ENCODE results near the gene GRIP2. TPM values are rescaled to one million over a fixed set of nuclear protein-coding genes. Genes with fewer than 3 reads are reported as not detected.

The GRIP2 gene
- total and polyA plus RNA-seq, 2 of the 4 experiments (the other 2 are of a cell fraction) = 0.05 TPM; not detected in 1

DNA sequence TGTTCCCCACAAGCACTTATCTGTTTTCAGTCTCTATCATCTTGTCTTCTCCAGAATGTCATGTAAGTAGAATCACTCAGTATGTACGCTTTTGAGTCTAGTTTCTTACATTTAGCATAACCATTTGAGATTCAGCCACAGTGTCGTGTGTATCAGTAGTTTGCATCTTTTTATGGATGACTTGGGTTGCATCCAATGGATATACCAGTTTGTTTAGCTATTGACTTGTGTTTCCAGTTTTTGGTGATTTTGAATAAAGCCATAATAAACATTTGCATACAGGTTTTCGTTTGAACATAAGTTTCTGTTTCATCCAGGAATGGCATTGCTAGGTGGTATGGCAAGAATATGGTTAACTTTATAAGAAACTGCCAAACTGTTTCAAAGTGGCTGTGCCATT, 12.1 kb downstream of the GRIP2 start:
- Histone ChIP-seq H3K79me1 (ENCODE audit: low read depth in 1 of 2, low read length in 2 of 2) (no peaks in the 10 kb centered on the region), H2BK15ac (ENCODE audit: low read depth, low read length) (no peak overlapping the region), H3K14ac (replicated peaks; ENCODE audit: low read depth, low read length) (no peak overlapping the region), H3K9me3 (ENCODE audit: control insufficient read depth, insufficient read depth, low read length) (no peaks in the 10 kb centered on the region), H4K5ac (ENCODE audit: low read depth, low read length) (no peak overlapping the region), H2BK120ac (ENCODE audit: low read depth, low read length) (no peak overlapping the region), H3K27me3 (ENCODE audit: control insufficient read depth, insufficient read depth, low read length) (peaks cover 19% of the 10 kb centered on the region), H3K23ac (ENCODE audit: low read depth, low read length) (no peak overlapping the region), H2AFZ (replicated peaks; ENCODE audit: low read length, poor library complexity) (no peak overlapping the region), H4K91ac (ENCODE audit: insufficient read depth, low read depth, low read length) (no peak overlapping the region), H2AK5ac (ENCODE audit: low read depth, low read length) (no peak overlapping the region), H3K4ac (ENCODE audit: low read depth, low read length) (no peak overlapping the region), H3K4me3 (ENCODE audit: insufficient read depth, low read depth, low read length) (no peak overlapping the region), H3K56ac (ENCODE audit: extremely low read depth, insufficient read depth, low read length) (no peak overlapping the region), H4K20me1 (ENCODE audit: insufficient read depth, low read length) (no peaks in the 10 kb centered on the region), H3K18ac (ENCODE audit: low read depth, low read length) (no peak overlapping the region), H4K8ac (ENCODE audit: low read depth in 2 of 2, low read length in 2 of 2) (no peak overlapping the region), H3K4me2 (ENCODE audit: low read depth, low read length) (no peak overlapping the region), H2BK5ac (ENCODE audit: low read depth, low read length, poor library complexity, severe bottlenecking) (no peak overlapping the region), H3K27ac (ENCODE audit: insufficient read depth, low read length) (no peak overlapping the region), H2BK20ac (ENCODE audit: low read depth, low read length) (no peak overlapping the region), H3K4me1 (ENCODE audit: control insufficient read depth, insufficient read depth, low read length) (peaks cover 2% of the 10 kb centered on the region; the same call in 1 of the 2 replicates), H2AK9ac (replicated peaks; ENCODE audit: low read depth, low read length, poor library complexity) (no peak overlapping the region), H3K9ac (ENCODE audit: low read depth, low read length) (no peak overlapping the region), H3K9me1 (ENCODE audit: insufficient read depth, low read length) (no peaks in the 10 kb centered on the region), H3K36me3 (ENCODE audit: control insufficient read depth, insufficient read depth, low read length) (no peaks in the 10 kb centered on the region)
- intact Hi-C loops (cut with micrococcal nuclease) (no loop called here), dilution Hi-C loops (cut with HindIII; ENCODE audit: low sequenced_read_pairs, unreplicated experiment) (no loop called here), in situ Hi-C loops (cut with MboI; ENCODE audit: low sequenced_read_pairs) (no loop called here)
- ATAC-seq (ENCODE audit: low read depth) = no peak
- no peak for DNase-seq
- ChIA-PET POLR2A (ENCODE audit: unreplicated experiment) (no interaction called here), CTCF (interaction anchor here (0.6 kb wide), 1 partner anchor 312 kb away, joined by 3 read pairs; no protein-coding TSS in a partner anchor)
- no TSS peak for BruUV-seq (replicated peaks)
- TF ChIP-seq MAZ (IDR thresholded peaks at IDR 0.05; ENCODE audit: borderline replicate concordance, low read depth, low read length) (no peak), POLR2A (IDR thresholded peaks at IDR 0.05; ENCODE audit: low read depth, low read length) (no peak), CHD1 (IDR thresholded peaks at IDR 0.05; ENCODE audit: low read depth, low read length) (no peak), FOS (IDR thresholded peaks at IDR 0.05; ENCODE audit: low read depth, low read length) (no peak), NFE2L2 (IDR thresholded peaks at IDR 0.05; ENCODE audit: low read depth, low read length) (no peak)
- TF ChIP-seq, protein P1, sequence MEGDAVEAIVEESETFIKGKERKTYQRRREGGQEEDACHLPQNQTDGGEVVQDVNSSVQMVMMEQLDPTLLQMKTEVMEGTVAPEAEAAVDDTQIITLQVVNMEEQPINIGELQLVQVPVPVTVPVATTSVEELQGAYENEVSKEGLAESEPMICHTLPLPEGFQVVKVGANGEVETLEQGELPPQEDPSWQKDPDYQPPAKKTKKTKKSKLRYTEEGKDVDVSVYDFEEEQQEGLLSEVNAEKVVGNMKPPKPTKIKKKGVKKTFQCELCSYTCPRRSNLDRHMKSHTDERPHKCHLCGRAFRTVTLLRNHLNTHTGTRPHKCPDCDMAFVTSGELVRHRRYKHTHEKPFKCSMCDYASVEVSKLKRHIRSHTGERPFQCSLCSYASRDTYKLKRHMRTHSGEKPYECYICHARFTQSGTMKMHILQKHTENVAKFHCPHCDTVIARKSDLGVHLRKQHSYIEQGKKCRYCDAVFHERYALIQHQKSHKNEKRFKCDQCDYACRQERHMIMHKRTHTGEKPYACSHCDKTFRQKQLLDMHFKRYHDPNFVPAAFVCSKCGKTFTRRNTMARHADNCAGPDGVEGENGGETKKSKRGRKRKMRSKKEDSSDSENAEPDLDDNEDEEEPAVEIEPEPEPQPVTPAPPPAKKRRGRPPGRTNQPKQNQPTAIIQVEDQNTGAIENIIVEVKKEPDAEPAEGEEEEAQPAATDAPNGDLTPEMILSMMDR (conservative IDR thresholded peaks at IDR 0.05; ENCODE audit: low read depth, low read length) = no peak
- TF ChIP-seq, protein P2, sequence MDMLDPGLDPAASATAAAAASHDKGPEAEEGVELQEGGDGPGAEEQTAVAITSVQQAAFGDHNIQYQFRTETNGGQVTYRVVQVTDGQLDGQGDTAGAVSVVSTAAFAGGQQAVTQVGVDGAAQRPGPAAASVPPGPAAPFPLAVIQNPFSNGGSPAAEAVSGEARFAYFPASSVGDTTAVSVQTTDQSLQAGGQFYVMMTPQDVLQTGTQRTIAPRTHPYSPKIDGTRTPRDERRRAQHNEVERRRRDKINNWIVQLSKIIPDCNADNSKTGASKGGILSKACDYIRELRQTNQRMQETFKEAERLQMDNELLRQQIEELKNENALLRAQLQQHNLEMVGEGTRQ (IDR thresholded peaks at IDR 0.05; ENCODE audit: low read depth, low read length) = no peak
- TF ChIP-seq, protein P3, sequence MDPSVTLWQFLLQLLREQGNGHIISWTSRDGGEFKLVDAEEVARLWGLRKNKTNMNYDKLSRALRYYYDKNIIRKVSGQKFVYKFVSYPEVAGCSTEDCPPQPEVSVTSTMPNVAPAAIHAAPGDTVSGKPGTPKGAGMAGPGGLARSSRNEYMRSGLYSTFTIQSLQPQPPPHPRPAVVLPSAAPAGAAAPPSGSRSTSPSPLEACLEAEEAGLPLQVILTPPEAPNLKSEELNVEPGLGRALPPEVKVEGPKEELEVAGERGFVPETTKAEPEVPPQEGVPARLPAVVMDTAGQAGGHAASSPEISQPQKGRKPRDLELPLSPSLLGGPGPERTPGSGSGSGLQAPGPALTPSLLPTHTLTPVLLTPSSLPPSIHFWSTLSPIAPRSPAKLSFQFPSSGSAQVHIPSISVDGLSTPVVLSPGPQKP (IDR thresholded peaks at IDR 0.05; ENCODE audit: borderline replicate concordance, low read depth, low read length) = no peak
- no CpG with 5 or more reads among the region's 3 CpGs for WGBS, 2 experiments (ENCODE audit: extremely low coverage in 2 of 2, insufficient read length in 1 of 2)

All from IMR-90 (cell line).